ENCODE results near the gene GPC5. TPM values are rescaled to one million over a fixed set of nuclear protein-coding genes. Genes with fewer than 3 reads are reported as not detected.
"Not testable (repeated sequence)": the region's sequence is repeated elsewhere in the genome, so short reads cannot be mapped to it uniquely, and the experiment has no call there.

GPC5 gene
- polyA plus RNA-seq, 2 of the 4 experiments (the other 2 are of a cell fraction) = not detected

DNA sequence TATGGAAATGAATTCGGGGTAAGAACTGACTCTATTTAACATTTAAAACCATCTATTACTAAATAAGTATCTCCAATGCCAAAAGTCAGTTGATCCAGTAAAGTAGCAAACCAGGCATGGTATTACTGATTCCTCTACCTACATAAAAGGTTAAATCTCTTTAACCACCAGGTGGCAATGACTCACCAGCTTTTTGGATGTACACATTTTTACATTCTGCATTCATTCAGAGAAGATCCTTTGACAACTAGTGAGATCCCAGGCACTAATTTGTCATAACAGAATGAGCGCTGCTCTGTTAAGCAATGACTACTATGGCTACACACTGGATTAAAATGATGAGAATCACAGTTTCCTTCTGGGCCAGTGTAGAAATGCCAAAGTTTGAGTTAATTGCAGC, 1498.4 kb downstream of the GPC5 start:
- H3K4me2 ChIP-seq = no peak overlapping the region
- CTCF ChIA-PET = no interaction called here
- H3K9me3 ChIP-seq = no peaks in the 10 kb centered on the region
- FAIRE-seq = no peak
- no peaks in the 10 kb centered on the region for H3K4me1 ChIP-seq
- POLR2A ChIA-PET = no interaction called here
- no peak for ATAC-seq
- WGBS (ENCODE audit: missing lambda C conversion rate) = 37% methylated on average over 2 of the region's 2 CpGs
- peak in 1 of 2 experiments; percentile 5 for DNase-seq (ENCODE audit: low read depth in 1 of 2, low spot score in 1 of 2)
- peak in 1 of 2 experiments; percentile 39; a peak in 1 of 5 replicates for TF ChIP-seq RAD21 (conservative IDR thresholded peaks at IDR 0.05 in 1 of 2, IDR thresholded peaks at IDR 0.05 in 1 of 2)
- TF ChIP-seq, protein P1, sequence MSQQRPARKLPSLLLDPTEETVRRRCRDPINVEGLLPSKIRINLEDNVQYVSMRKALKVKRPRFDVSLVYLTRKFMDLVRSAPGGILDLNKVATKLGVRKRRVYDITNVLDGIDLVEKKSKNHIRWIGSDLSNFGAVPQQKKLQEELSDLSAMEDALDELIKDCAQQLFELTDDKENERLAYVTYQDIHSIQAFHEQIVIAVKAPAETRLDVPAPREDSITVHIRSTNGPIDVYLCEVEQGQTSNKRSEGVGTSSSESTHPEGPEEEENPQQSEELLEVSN (IDR thresholded peaks at IDR 0.05; ENCODE audit: borderline replicate concordance, low read depth) = no peak
- TF ChIP-seq POLR2AphosphoS2 (conservative IDR thresholded peaks at IDR 0.05; ENCODE audit: low read length) = no peak
- no peak for TF ChIP-seq TFCP2L1 (CRISPR knock-in tag; IDR thresholded peaks at IDR 0.05)
- TF ChIP-seq BHLHE40 (IDR thresholded peaks at IDR 0.05; ENCODE audit: low read depth, low read length) = no peak
- no peak for TF ChIP-seq ESRRA (IDR thresholded peaks at IDR 0.05; ENCODE audit: borderline replicate concordance, low read length)
- TF ChIP-seq CBX2 (IDR thresholded peaks at IDR 0.05; ENCODE audit: borderline replicate concordance, low read depth) = no peak
- TF ChIP-seq HEYL (CRISPR knock-in tag; IDR thresholded peaks at IDR 0.05) = no peak
- no peak overlapping the region for H3K4me3 ChIP-seq
- no peak overlapping the region for H3K27ac ChIP-seq

DNA sequence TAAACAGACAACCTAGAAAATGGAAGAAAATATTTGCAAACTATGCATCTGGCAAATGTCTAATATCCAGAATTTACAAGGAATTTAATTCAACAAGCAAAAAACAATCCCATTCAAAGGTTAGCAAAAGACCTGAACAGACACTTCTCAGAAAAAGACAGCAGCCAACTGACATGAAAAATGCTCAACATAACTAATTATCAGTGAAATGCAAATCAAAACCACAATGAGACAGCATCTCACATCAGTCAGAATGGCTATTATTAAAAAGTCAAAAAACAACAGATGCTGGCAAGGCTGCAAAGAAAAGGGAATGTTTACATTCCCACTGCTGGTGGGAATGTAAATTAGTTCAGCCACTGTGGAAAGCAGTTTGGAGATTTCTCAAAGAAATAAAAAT, 1500.5 kb downstream of the GPC5 start:
- FAIRE-seq; ATAC-seq; H3K9me3 ChIP-seq; POLR2A ChIA-PET; CTCF ChIA-PET; H3K27ac ChIP-seq; H3K4me2 ChIP-seq; H3K4me1 ChIP-seq; DNase-seq (ENCODE audit: low read depth in 1 of 2, low spot score in 1 of 2); H3K4me3 ChIP-seq: not testable (repeated sequence)

DNA sequence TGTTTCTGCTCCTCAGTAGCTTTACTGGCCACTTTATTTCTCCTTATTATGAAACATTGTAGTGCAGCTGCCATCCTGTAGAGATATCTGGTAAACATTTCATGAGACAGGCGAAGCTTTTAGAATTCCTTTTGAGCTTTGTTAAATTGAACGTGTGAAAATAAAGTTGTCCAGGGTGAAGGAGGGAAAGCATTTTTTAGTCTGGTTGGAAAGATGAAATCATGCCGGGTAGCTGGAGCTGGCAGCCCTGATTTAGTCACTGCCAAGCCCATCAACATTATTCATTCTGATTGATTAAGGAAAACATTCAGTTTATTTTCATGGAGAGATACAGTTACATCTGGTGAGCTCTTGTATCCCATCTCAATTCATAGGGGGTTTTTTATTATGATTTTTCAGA, 1502.0 kb downstream of the GPC5 start:
- Histone ChIP-seq H3K9me3 (no peaks in the 10 kb centered on the region), H3K4me1 (no peaks in the 10 kb centered on the region), H3K4me3 (no peak overlapping the region), H3K27ac (no peak overlapping the region), H3K4me2 (no peak overlapping the region)
- ATAC-seq = no peak
- DNase-seq (ENCODE audit: low read depth in 1 of 2, low spot score in 1 of 2) = no peak
- WGBS (ENCODE audit: missing lambda C conversion rate) = 25% methylated on average over 3 of the region's 3 CpGs
- CTCF ChIA-PET = interaction anchor here (0.7 kb wide), 1 partner anchor 20 kb away, joined by 3 read pairs; no protein-coding TSS in a partner anchor
- no peak for TF ChIP-seq RFX5 (IDR thresholded peaks at IDR 0.05)
- TF ChIP-seq, protein P2, sequence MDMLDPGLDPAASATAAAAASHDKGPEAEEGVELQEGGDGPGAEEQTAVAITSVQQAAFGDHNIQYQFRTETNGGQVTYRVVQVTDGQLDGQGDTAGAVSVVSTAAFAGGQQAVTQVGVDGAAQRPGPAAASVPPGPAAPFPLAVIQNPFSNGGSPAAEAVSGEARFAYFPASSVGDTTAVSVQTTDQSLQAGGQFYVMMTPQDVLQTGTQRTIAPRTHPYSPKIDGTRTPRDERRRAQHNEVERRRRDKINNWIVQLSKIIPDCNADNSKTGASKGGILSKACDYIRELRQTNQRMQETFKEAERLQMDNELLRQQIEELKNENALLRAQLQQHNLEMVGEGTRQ (IDR thresholded peaks at IDR 0.05) = no peak
- TF ChIP-seq MYC (IDR thresholded peaks at IDR 0.05; ENCODE audit: borderline replicate concordance, low read length) = no peak
- no peak for TF ChIP-seq GATA3 (IDR thresholded peaks at IDR 0.05; ENCODE audit: borderline replicate concordance)
- TF ChIP-seq CHD4 (IDR thresholded peaks at IDR 0.05; ENCODE audit: borderline replicate concordance) = no peak
- TF ChIP-seq TP53 (CRISPR knock-in tag; IDR thresholded peaks at IDR 0.05) = no peak
- no peak for TF ChIP-seq EHF (CRISPR knock-in tag; IDR thresholded peaks at IDR 0.05)
- no peak for TF ChIP-seq CHD2 (IDR thresholded peaks at IDR 0.05; ENCODE audit: low read length, partially characterized antibody)
- TF ChIP-seq, protein P1 (IDR thresholded peaks at IDR 0.05; ENCODE audit: borderline replicate concordance, low read depth) = no peak
- no peak for TF ChIP-seq FOXS1 (CRISPR knock-in tag; IDR thresholded peaks at IDR 0.05)
- no peak for TF ChIP-seq RAD21 (conservative IDR thresholded peaks at IDR 0.05 in 1 of 2, IDR thresholded peaks at IDR 0.05 in 1 of 2)
- TF ChIP-seq JUN (IDR thresholded peaks at IDR 0.05) = no peak
- TF ChIP-seq, protein P3, sequence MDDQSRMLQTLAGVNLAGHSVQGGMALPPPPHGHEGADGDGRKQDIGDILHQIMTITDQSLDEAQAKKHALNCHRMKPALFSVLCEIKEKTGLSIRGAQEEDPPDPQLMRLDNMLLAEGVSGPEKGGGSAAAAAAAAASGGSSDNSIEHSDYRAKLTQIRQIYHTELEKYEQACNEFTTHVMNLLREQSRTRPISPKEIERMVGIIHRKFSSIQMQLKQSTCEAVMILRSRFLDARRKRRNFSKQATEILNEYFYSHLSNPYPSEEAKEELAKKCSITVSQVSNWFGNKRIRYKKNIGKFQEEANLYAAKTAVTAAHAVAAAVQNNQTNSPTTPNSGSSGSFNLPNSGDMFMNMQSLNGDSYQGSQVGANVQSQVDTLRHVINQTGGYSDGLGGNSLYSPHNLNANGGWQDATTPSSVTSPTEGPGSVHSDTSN (IDR thresholded peaks at IDR 0.05) = no peak
- TF ChIP-seq HEYL (CRISPR knock-in tag; IDR thresholded peaks at IDR 0.05) = no peak
- TF ChIP-seq POLR2AphosphoS2 (conservative IDR thresholded peaks at IDR 0.05; ENCODE audit: low read length) = no peak
- POLR2A ChIA-PET = interaction anchor here (0.6 kb wide), 1 partner anchor 232 kb away, joined by 3 read pairs; no protein-coding TSS in a partner anchor
- FAIRE-seq = no peak

Measured in A549 (cell line).